IMR-90 (cell line): ENCODE data around the gene TSPAN1. TPM values are rescaled to one million over a fixed set of nuclear protein-coding genes. Genes with fewer than 3 reads are reported as not detected.
A peak's percentile ranks its signal among the peaks of the same experiment; 100 is the strongest.

Experiments
- ATAC-seq: fragments of 200-7000 bp; cut with Tn5 transposase; 2 replicates; pipeline ENCODE4 v1.9.1; 2020; ENCODE audit warnings: low read depth, mild to moderate bottlenecking, moderate library complexity
- BruUV-seq: library from RNA; stranded (reverse); fragments of 400-500 nt; replicated peaks from 2 replicates; lab custom pipeline; 2021; lab: Mats Ljungman, UMichigan
- CTCF ChIA-PET: fragments of 300-600 bp; formaldehyde crosslinking; extraction: SDS; loops from one replicate; lab custom pipeline; 2021; ENCODE audit warnings: antibody characterized with exemption; lab: Yijun Ruan, JAX
- POLR2A ChIA-PET: fragments of 300-600 bp; sonication (Branson Sonifier 250); formaldehyde crosslinking; loops from one replicate; lab custom pipeline; 2022; ENCODE audit warnings: antibody characterized with exemption; ENCODE audit not compliant: unreplicated experiment; lab: Charles Lee
- DNase-seq: peaks from one replicate; pipeline ENCODE4 v3.0.0; 2013
- H2AFZ ChIP-seq: replicated peaks from 2 replicates; pipeline ENCODE3; 2013; ENCODE audit warnings: low read length, mild to moderate bottlenecking; ENCODE audit not compliant: poor library complexity
- H2AK5ac ChIP-seq: 2 replicates; pipeline ENCODE4 v1.6.1; 2013; ENCODE audit warnings: low read depth, low read length, inconsistent platforms
- H2AK9ac ChIP-seq: replicated peaks from 2 replicates; pipeline ENCODE3; 2013; ENCODE audit warnings: mild to moderate bottlenecking, low read depth, low read length, moderate library complexity; ENCODE audit not compliant: poor library complexity
- H2BK120ac ChIP-seq: 2 replicates; pipeline ENCODE4 v1.6.1; 2013; ENCODE audit warnings: low read depth, low read length, inconsistent platforms
- H2BK15ac ChIP-seq: 3 replicates; pipeline ENCODE4 v1.6.1; 2013; ENCODE audit warnings: low read depth, low read length, inconsistent platforms
- H2BK20ac ChIP-seq: 2 replicates; pipeline ENCODE4 v1.6.1; 2013; ENCODE audit warnings: low read depth, mild to moderate bottlenecking, inconsistent platforms, low read length, moderate library complexity
- H2BK5ac ChIP-seq: 2 replicates; pipeline ENCODE4 v1.6.1; 2013; ENCODE audit warnings: mild to moderate bottlenecking, low read depth, low read length, inconsistent platforms; ENCODE audit not compliant: poor library complexity, severe bottlenecking
- H3K14ac ChIP-seq: replicated peaks from 2 replicates; pipeline ENCODE4 v1.6.1; 2013; ENCODE audit warnings: low read depth, low read length, inconsistent platforms
- H3K18ac ChIP-seq: 2 replicates; pipeline ENCODE4 v1.6.1; 2013; ENCODE audit warnings: low read depth, low read length, control low read depth
- H3K23ac ChIP-seq: 2 replicates; pipeline ENCODE4 v1.6.1; 2013; ENCODE audit warnings: low read depth, low read length, inconsistent platforms
- H3K27ac ChIP-seq: 2 replicates; pipeline ENCODE4 v1.5.1; 2013; ENCODE audit warnings: mild to moderate bottlenecking, control low read depth, low read length; ENCODE audit not compliant: insufficient read depth
- H3K27me3 ChIP-seq: 2 replicates; pipeline ENCODE4 v1.6.1; 2013; ENCODE audit warnings: low read length; ENCODE audit not compliant: control insufficient read depth, insufficient read depth
- H3K36me3 ChIP-seq: 2 replicates; pipeline ENCODE4 v1.6.1; 2013; ENCODE audit warnings: low read length, mixed read lengths; ENCODE audit not compliant: control insufficient read depth, insufficient read depth
- H3K4ac ChIP-seq: 2 replicates; pipeline ENCODE4 v1.6.1; 2013; ENCODE audit warnings: low read depth, low read length, inconsistent platforms
- H3K4me1 ChIP-seq: 2 replicates; pipeline ENCODE4 v1.6.1; 2013; ENCODE audit warnings: low read length, mixed read lengths; ENCODE audit not compliant: control insufficient read depth, insufficient read depth
- H3K4me2 ChIP-seq: 2 replicates; pipeline ENCODE4 v1.6.1; 2013; ENCODE audit warnings: low read depth, mild to moderate bottlenecking, control low read depth, low read length, moderate library complexity
- H3K4me3 ChIP-seq: 2 replicates; pipeline ENCODE4 v1.5.1; 2013; ENCODE audit warnings: low read depth, mild to moderate bottlenecking, control low read depth, low read length, moderate library complexity; ENCODE audit not compliant: insufficient read depth
- H3K56ac ChIP-seq: 2 replicates; pipeline ENCODE4 v1.6.1; 2013; ENCODE audit warnings: low read length, inconsistent platforms; ENCODE audit not compliant: insufficient read depth; ENCODE audit errors: extremely low read depth
- H3K79me1 ChIP-seq, 2 experiments: 2 replicates each; pipeline ENCODE4 v1.6.1; 2013; ENCODE audit warnings: low read length in 2 of 2, inconsistent platforms in 1 of 2, low read depth in 1 of 2
- H3K9ac ChIP-seq: 2 replicates; pipeline ENCODE4 v1.6.1; 2013; ENCODE audit warnings: low read depth, low read length, control low read depth
- H3K9me1 ChIP-seq: 2 replicates; pipeline ENCODE4 v1.6.1; 2013; ENCODE audit warnings: low read length, inconsistent platforms; ENCODE audit not compliant: insufficient read depth
- H3K9me3 ChIP-seq: 2 replicates; pipeline ENCODE4 v1.6.1; 2013; ENCODE audit warnings: low read length; ENCODE audit not compliant: control insufficient read depth, insufficient read depth
- H4K20me1 ChIP-seq: 2 replicates; pipeline ENCODE4 v1.6.1; 2013; ENCODE audit warnings: low read length, inconsistent platforms; ENCODE audit not compliant: insufficient read depth
- H4K5ac ChIP-seq: 2 replicates; pipeline ENCODE4 v1.6.1; 2013; ENCODE audit warnings: mild to moderate bottlenecking, low read depth, low read length, control low read depth
- H4K8ac ChIP-seq, 2 experiments: 2 replicates each; pipeline ENCODE4 v1.6.1; 2013; ENCODE audit warnings: low read depth in 2 of 2, low read length in 2 of 2, control low read depth in 1 of 2, inconsistent platforms in 1 of 2
- H4K91ac ChIP-seq: 2 replicates; pipeline ENCODE4 v1.6.1; 2013; ENCODE audit warnings: low read depth, low read length, inconsistent platforms; ENCODE audit not compliant: insufficient read depth
- CHD1 ChIP-seq: IDR thresholded peaks from 2 replicates; pipeline ENCODE4 v1.6.1; 2012; ENCODE audit warnings: low read depth, low read length, improper control_type of control experiment
- FOS ChIP-seq: fragments of 150-350 bp; IDR thresholded peaks from 2 replicates; pipeline ENCODE4 v1.6.1; 2016; ENCODE audit warnings: low read depth, low read length
- MAFK ChIP-seq: IDR thresholded peaks from 2 replicates; pipeline ENCODE4 v1.6.1; 2012; ENCODE audit warnings: low read depth, low read length, improper control_type of control experiment
- MXI1 ChIP-seq: IDR thresholded peaks from 2 replicates; pipeline ENCODE4 v1.6.1; 2012; ENCODE audit warnings: low read depth, mild to moderate bottlenecking, low read length, moderate library complexity, borderline replicate concordance
- POLR2A ChIP-seq: IDR thresholded peaks from 2 replicates; pipeline ENCODE4 v1.6.1; 2012; ENCODE audit warnings: mild to moderate bottlenecking, low read depth, low read length
- RAD21 ChIP-seq: IDR thresholded peaks from 2 replicates; pipeline ENCODE4 v1.6.1; 2012; ENCODE audit warnings: low read length, improper control_type of control experiment
- RCOR1 ChIP-seq: IDR thresholded peaks from 2 replicates; pipeline ENCODE4 v1.6.1; 2012; ENCODE audit warnings: mild to moderate bottlenecking, low read length, improper control_type of control experiment; ENCODE audit not compliant: insufficient replicate concordance
- RFX5 ChIP-seq: IDR thresholded peaks from 2 replicates; pipeline ENCODE4 v1.8.0; 2012; ENCODE audit warnings: low read depth, mild to moderate bottlenecking, low read length, moderate library complexity
- SMC3 ChIP-seq: fragments of 150-350 bp; IDR thresholded peaks from 2 replicates; pipeline ENCODE4 v1.6.1; 2016; ENCODE audit warnings: low read depth, mild to moderate bottlenecking, antibody characterized with exemption, low read length, moderate library complexity
- WGBS, 2 experiments: methylation state at CpG; one replicate each; pipeline versions ENCODE4 v1.1.5 to v1.1.7; 2013; ENCODE audit warnings: missing lambda C conversion rate in 2 of 2; ENCODE audit not compliant: insufficient read length in 1 of 2; ENCODE audit errors: extremely low coverage in 2 of 2; 5-methylcytosine and 5-hydroxymethylcytosine counted together
- dilution Hi-C: fragments of 300-500 bp; cut with HindIII; formaldehyde crosslinking; loops from one replicate; pipeline ENCODE4 v1.14.3; 2018; ENCODE audit warnings: low sequenced_read_pairs; ENCODE audit not compliant: unreplicated experiment
- in situ Hi-C: fragments of 300-500 bp; cut with MboI; formaldehyde crosslinking; loops from 3 replicates; pipeline ENCODE4 v1.14.3; 2019; ENCODE audit warnings: low sequenced_read_pairs, inconsistent platforms, mixed read lengths
- intact Hi-C: fragments of 100-400 bp; cut with micrococcal nuclease; formaldehyde crosslinking; loops from 2 replicates; pipeline ENCODE4 v1.10.0; 2022
- polyA plus RNA-seq, 3 experiments: library from polyadenylated mRNA; depleted of rRNA; stranded (reverse); fragments of >200 nt; gene quantifications; 2 replicates each; pipeline ENCODE4 v1.2.3, GENCODE V29; 2012; ENCODE audit warnings: low replicate concordance in 1 of 3
- total RNA-seq: library from RNA; depleted of rRNA; stranded (reverse); fragments of >200 nt; gene quantifications from 2 replicates; pipeline ENCODE4 v1.2.3, GENCODE V29; 2012
- TF ChIP-seq, protein P1 (sequence below): fragments of 150-350 bp; IDR thresholded peaks from 2 replicates; pipeline ENCODE4 v1.6.1; 2016; ENCODE audit warnings: low read depth, mild to moderate bottlenecking, low read length, moderate library complexity, borderline replicate concordance
- TF ChIP-seq, protein P2 (sequence below): conservative IDR thresholded peaks from 2 replicates; pipeline ENCODE4 v1.5.1; 2012; ENCODE audit warnings: mild to moderate bottlenecking, low read depth, low read length, improper control_type of control experiment
- TF ChIP-seq, protein P3 (sequence below): fragments of 150-350 bp; IDR thresholded peaks from 2 replicates; pipeline ENCODE4 v1.6.1; 2017; ENCODE audit warnings: mild to moderate bottlenecking, antibody characterized with exemption, low read length, low read depth

Gene TSPAN1
- total and polyA plus RNA-seq, 2 of the 4 experiments (the other 2 are of a cell fraction) = 0.18 to 0.82 TPM

DNA sequence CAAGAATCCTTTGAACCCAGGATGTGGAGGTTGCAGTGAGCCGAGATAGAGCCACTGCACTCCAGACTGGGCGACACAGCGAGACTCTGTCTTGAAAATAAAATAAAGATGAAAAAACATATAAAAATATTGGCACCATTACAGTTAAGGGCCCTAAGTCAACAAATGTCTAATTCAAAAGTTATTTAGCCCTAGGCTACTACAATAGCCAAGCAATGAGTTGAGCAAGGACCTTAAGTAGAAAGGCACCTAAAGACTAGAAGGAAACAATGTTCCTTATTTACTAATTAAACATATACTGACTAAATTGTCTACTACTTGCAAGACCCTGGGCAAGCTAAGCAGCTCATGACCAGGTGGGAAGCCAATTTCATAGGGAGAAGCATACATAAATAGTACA, 46.5 kb upstream of the TSPAN1 start:
- BruUV-seq = no TSS peak
- H2BK120ac ChIP-seq = no peak overlapping the region
- H3K27me3 ChIP-seq = no peaks in the 10 kb centered on the region
- H3K14ac ChIP-seq = no peak overlapping the region; the same call in 1 of the 2 replicates
- in situ Hi-C loops (no loop called here), dilution Hi-C loops (no loop called here), intact Hi-C loops (no loop called here)
- peaks cover 3% of the 10 kb centered on the region; the same call in 1 of the 2 replicates for H4K20me1 ChIP-seq
- no peak overlapping the region for H2BK5ac ChIP-seq
- no peaks in the 10 kb centered on the region for H3K9me1 ChIP-seq
- H3K4me2 ChIP-seq = no peak overlapping the region
- no peak overlapping the region for H2BK15ac ChIP-seq
- ATAC-seq (no peak), DNase-seq (peak; percentile 38)
- H2AFZ ChIP-seq = no peak overlapping the region
- H2AK5ac ChIP-seq = no peak overlapping the region
- H3K4me1 ChIP-seq = no peaks in the 10 kb centered on the region; the same call in 1 of the 2 replicates
- no peak overlapping the region for H2BK20ac ChIP-seq
- H3K23ac ChIP-seq = no peak overlapping the region
- no peak overlapping the region for H3K4ac ChIP-seq
- H3K9ac ChIP-seq = no peak overlapping the region
- ChIA-PET CTCF (no interaction called here), POLR2A (no interaction called here)
- no peaks in the 10 kb centered on the region for H3K9me3 ChIP-seq
- H2AK9ac ChIP-seq = no peak overlapping the region
- H3K56ac ChIP-seq = no peak overlapping the region
- no peak overlapping the region for H3K27ac ChIP-seq
- H3K79me1 ChIP-seq = peaks cover 6 to 12% of the 10 kb centered on the region in 2 experiments; a peak in 3 of 4 replicates
- no peak for TF ChIP-seq POLR2A
- TF ChIP-seq RCOR1 = no peak
- TF ChIP-seq, protein P1, sequence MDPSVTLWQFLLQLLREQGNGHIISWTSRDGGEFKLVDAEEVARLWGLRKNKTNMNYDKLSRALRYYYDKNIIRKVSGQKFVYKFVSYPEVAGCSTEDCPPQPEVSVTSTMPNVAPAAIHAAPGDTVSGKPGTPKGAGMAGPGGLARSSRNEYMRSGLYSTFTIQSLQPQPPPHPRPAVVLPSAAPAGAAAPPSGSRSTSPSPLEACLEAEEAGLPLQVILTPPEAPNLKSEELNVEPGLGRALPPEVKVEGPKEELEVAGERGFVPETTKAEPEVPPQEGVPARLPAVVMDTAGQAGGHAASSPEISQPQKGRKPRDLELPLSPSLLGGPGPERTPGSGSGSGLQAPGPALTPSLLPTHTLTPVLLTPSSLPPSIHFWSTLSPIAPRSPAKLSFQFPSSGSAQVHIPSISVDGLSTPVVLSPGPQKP = no peak
- no peak for TF ChIP-seq FOS
- no peak for TF ChIP-seq SMC3
- no peak for TF ChIP-seq RFX5
- no peak for TF ChIP-seq CHD1
- no peak for TF ChIP-seq MXI1
- TF ChIP-seq, protein P2, sequence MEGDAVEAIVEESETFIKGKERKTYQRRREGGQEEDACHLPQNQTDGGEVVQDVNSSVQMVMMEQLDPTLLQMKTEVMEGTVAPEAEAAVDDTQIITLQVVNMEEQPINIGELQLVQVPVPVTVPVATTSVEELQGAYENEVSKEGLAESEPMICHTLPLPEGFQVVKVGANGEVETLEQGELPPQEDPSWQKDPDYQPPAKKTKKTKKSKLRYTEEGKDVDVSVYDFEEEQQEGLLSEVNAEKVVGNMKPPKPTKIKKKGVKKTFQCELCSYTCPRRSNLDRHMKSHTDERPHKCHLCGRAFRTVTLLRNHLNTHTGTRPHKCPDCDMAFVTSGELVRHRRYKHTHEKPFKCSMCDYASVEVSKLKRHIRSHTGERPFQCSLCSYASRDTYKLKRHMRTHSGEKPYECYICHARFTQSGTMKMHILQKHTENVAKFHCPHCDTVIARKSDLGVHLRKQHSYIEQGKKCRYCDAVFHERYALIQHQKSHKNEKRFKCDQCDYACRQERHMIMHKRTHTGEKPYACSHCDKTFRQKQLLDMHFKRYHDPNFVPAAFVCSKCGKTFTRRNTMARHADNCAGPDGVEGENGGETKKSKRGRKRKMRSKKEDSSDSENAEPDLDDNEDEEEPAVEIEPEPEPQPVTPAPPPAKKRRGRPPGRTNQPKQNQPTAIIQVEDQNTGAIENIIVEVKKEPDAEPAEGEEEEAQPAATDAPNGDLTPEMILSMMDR = no peak
- TF ChIP-seq, protein P3, sequence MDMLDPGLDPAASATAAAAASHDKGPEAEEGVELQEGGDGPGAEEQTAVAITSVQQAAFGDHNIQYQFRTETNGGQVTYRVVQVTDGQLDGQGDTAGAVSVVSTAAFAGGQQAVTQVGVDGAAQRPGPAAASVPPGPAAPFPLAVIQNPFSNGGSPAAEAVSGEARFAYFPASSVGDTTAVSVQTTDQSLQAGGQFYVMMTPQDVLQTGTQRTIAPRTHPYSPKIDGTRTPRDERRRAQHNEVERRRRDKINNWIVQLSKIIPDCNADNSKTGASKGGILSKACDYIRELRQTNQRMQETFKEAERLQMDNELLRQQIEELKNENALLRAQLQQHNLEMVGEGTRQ = no peak
- no peak for TF ChIP-seq RAD21
- TF ChIP-seq MAFK = no peak
- H3K36me3 ChIP-seq = no peaks in the 10 kb centered on the region
- no peak overlapping the region for H4K8ac ChIP-seq
- no peak overlapping the region for H3K4me3 ChIP-seq
- no peak overlapping the region for H4K91ac ChIP-seq
- H3K18ac ChIP-seq = no peak overlapping the region
- no peak overlapping the region for H4K5ac ChIP-seq
- no CpG with 5 or more reads among the region's 3 CpGs for WGBS, 2 experiments
